DOHH2 (cell line): ENCODE data around the gene LRWD1.

Source experiments
- EZH2phosphoT487 ChIP-seq: fragments of 200-600 bp; sonication (generic); IDR thresholded peaks from 2 replicates; pipeline ENCODE4 v1.6.1; 2017; ENCODE audit warnings: borderline replicate concordance, mild to moderate bottlenecking, antibody characterized with exemption, low read length, moderate library complexity, mixed read lengths
- TF ChIP-seq, protein P1 (sequence below): fragments of 200-600 bp; sonication (generic); IDR thresholded peaks from one replicate; pipeline ENCODE4 v1.5.1; 2014; ENCODE audit warnings: antibody characterized with exemption, mild to moderate bottlenecking, low read depth, low read length; ENCODE audit not compliant: poor library complexity, severe bottlenecking

GRCh38 chr7:102469351-102469971, 4.7 kb downstream of the LRWD1 start:
- TF ChIP-seq, protein P1, sequence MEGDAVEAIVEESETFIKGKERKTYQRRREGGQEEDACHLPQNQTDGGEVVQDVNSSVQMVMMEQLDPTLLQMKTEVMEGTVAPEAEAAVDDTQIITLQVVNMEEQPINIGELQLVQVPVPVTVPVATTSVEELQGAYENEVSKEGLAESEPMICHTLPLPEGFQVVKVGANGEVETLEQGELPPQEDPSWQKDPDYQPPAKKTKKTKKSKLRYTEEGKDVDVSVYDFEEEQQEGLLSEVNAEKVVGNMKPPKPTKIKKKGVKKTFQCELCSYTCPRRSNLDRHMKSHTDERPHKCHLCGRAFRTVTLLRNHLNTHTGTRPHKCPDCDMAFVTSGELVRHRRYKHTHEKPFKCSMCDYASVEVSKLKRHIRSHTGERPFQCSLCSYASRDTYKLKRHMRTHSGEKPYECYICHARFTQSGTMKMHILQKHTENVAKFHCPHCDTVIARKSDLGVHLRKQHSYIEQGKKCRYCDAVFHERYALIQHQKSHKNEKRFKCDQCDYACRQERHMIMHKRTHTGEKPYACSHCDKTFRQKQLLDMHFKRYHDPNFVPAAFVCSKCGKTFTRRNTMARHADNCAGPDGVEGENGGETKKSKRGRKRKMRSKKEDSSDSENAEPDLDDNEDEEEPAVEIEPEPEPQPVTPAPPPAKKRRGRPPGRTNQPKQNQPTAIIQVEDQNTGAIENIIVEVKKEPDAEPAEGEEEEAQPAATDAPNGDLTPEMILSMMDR: no peak
- TF ChIP-seq EZH2phosphoT487: no peak
